Thoracic aorta (tissue), 2 donors: ENCODE results near the gene HIVEP2. TPM values are rescaled to one million over a fixed set of nuclear protein-coding genes. Genes with fewer than 3 reads are reported as not detected.
A peak's percentile ranks its signal among the peaks of the same experiment; 100 is the strongest.

Experiments used
- ATAC-seq: fragments of 150-250 bp; one replicate; pipeline ENCODE4 v1.8.0; 2017; ENCODE audit warnings: low read depth; ENCODE audit not compliant: insufficient number of reproducible peaks, low FRiP score
- DNase-seq: peaks from one replicate; pipeline ENCODE4 v3.0.0-alpha.2; 2020; ENCODE audit warnings: low spot score
- H3K27ac ChIP-seq, 2 donors: fragments of 200-600 bp; sonication (generic); 1 replicate in 1 of 2; 2 replicates in 1 of 2; pipeline ENCODE4 v1.5.1; 2016; ENCODE audit warnings: mild to moderate bottlenecking in 2 of 2, moderate library complexity in 2 of 2
- H3K27me3 ChIP-seq: fragments of 200-600 bp; sonication (generic); replicated peaks from 2 replicates; pipeline ENCODE4 v1.6.0; 2016; ENCODE audit warnings: mild to moderate bottlenecking; ENCODE audit not compliant: insufficient read depth
- H3K36me3 ChIP-seq: fragments of 200-600 bp; sonication (generic); one replicate; pipeline ENCODE4 v1.5.1; 2016
- H3K4me1 ChIP-seq, 2 donors: fragments of 200-600 bp; sonication (generic); 1 replicate in 1 of 2; 2 replicates in 1 of 2; pipeline versions ENCODE4 v1.5.1 to v1.6.0; 2016; ENCODE audit warnings: low read depth in 2 of 2, mild to moderate bottlenecking in 1 of 2; ENCODE audit not compliant: control insufficient read depth in 1 of 2
- H3K4me3 ChIP-seq: fragments of 200-600 bp; sonication (generic); 2 replicates; pipeline ENCODE4 v1.5.1; 2016; ENCODE audit warnings: mild to moderate bottlenecking
- H3K9me3 ChIP-seq: fragments of 200-600 bp; sonication (generic); 2 replicates; pipeline ENCODE4 v1.5.1; 2016
- total RNA-seq, 2 donors: library from RNA; depleted of rRNA; stranded (reverse); fragments of >200 nt; gene quantifications; one replicate each; pipeline versions ENCODE4 v1.1.0 to v1.2.3, GENCODE V29; 2016
- TF ChIP-seq, protein P1 (sequence below): fragments of 200-600 bp; sonication (generic); IDR thresholded peaks from one replicate; pipeline ENCODE4 v1.5.1; 2019; ENCODE audit warnings: antibody characterized with exemption

Gene HIVEP2, protein sequence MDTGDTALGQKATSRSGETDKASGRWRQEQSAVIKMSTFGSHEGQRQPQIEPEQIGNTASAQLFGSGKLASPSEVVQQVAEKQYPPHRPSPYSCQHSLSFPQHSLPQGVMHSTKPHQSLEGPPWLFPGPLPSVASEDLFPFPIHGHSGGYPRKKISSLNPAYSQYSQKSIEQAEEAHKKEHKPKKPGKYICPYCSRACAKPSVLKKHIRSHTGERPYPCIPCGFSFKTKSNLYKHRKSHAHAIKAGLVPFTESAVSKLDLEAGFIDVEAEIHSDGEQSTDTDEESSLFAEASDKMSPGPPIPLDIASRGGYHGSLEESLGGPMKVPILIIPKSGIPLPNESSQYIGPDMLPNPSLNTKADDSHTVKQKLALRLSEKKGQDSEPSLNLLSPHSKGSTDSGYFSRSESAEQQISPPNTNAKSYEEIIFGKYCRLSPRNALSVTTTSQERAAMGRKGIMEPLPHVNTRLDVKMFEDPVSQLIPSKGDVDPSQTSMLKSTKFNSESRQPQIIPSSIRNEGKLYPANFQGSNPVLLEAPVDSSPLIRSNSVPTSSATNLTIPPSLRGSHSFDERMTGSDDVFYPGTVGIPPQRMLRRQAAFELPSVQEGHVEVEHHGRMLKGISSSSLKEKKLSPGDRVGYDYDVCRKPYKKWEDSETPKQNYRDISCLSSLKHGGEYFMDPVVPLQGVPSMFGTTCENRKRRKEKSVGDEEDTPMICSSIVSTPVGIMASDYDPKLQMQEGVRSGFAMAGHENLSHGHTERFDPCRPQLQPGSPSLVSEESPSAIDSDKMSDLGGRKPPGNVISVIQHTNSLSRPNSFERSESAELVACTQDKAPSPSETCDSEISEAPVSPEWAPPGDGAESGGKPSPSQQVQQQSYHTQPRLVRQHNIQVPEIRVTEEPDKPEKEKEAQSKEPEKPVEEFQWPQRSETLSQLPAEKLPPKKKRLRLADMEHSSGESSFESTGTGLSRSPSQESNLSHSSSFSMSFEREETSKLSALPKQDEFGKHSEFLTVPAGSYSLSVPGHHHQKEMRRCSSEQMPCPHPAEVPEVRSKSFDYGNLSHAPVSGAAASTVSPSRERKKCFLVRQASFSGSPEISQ (N-terminal part only)
- 10 to 100 TPM; 32.9 to 51.7 TPM for total RNA-seq

DNA sequence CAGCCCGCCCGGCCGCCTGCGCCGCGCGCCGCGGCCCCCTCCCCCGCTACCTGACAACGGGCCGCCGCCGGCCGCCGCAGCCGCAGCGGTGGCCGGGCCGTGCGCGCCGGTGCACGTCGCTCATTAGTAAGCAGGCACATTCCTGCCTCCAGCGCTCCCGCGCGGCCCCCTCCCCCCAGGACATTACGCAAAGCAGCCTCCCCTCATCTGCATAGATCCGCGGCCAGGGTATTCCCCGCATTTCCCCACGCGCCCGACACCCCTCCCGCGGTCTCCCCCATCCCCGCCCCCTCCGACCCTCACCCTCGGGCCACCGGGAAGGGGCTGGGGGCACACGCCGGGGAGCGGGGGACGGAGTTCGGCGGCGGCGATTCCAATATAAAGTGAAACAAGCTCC is at the start of gene HIVEP2:
TSS of gene HIVEP2 (minus strand) at position 128 of the 397 bp plus-strand sequence. CDS start 170,438 bp downstream, outside the sequence.
- TF ChIP-seq, protein P1, sequence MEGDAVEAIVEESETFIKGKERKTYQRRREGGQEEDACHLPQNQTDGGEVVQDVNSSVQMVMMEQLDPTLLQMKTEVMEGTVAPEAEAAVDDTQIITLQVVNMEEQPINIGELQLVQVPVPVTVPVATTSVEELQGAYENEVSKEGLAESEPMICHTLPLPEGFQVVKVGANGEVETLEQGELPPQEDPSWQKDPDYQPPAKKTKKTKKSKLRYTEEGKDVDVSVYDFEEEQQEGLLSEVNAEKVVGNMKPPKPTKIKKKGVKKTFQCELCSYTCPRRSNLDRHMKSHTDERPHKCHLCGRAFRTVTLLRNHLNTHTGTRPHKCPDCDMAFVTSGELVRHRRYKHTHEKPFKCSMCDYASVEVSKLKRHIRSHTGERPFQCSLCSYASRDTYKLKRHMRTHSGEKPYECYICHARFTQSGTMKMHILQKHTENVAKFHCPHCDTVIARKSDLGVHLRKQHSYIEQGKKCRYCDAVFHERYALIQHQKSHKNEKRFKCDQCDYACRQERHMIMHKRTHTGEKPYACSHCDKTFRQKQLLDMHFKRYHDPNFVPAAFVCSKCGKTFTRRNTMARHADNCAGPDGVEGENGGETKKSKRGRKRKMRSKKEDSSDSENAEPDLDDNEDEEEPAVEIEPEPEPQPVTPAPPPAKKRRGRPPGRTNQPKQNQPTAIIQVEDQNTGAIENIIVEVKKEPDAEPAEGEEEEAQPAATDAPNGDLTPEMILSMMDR, result no peak
- H3K4me3 ChIP-seq, result peak within 1 kb of the TSS; percentile 95
- H3K36me3 ChIP-seq, result no peaks in the 10 kb centered on the region
- no peaks in the 10 kb centered on the region for H3K9me3 ChIP-seq
- DNase-seq (peak; percentile 56), ATAC-seq (peak; percentile 51)
- no peaks in the 10 kb centered on the region for H3K27me3 ChIP-seq
- H3K27ac ChIP-seq, result peak within 1 kb of the TSS; percentile 97 to 99
- peaks cover 12 to 32% of the 10 kb centered on the region in 2 donors for H3K4me1 ChIP-seq

DNA sequence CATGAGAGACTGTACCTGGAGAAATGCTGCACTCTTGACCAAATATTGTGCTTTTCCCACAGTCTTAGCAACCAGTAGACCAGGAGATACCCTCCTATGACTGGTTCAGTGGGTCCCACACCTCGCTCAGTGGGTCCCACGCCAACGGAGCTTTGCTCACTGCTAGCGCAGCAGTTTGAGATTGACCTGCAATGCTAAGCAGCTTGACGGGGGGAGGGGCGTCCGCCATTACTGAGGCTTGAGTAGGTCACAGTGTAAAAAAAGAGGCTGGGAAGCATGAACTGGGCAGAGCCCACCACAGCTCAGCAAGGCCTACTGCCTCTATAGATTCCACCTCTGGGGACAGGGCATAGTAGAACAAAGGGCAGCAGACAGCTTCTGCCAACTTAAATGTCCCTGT is 49.0 kb upstream of the HIVEP2 start:
- Histone ChIP-seq H3K9me3 (no peaks in the 10 kb centered on the region), H3K4me1 (no peaks in the 10 kb centered on the region), H3K27me3 (no peaks in the 10 kb centered on the region), H3K27ac (no peak overlapping the region), H3K4me3 (no peak overlapping the region), H3K36me3 (no peaks in the 10 kb centered on the region)
- TF ChIP-seq, protein P1, result no peak
- ATAC-seq (no peak), DNase-seq (no peak)

DNA sequence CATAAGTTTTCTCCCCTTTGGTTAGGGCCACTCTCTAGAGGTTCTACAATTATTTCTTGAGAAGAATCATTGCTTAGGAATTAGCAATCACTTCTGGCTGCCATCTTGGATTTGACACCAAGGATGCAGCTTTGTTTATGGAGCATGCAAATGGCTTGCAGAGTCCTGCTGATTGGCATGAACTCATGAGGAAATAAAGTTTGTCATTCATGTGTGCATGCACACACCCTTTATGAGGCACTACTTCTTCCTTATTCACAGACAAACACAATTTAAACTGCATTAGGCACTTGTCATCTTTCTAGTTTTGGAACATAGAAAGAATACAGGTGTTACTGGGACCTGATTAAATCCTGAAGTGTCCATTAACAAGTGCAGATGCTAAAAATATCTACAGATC is 42.5 kb upstream of the HIVEP2 start:
- no peak overlapping the region for H3K27ac ChIP-seq
- TF ChIP-seq, protein P1, result no peak

DNA sequence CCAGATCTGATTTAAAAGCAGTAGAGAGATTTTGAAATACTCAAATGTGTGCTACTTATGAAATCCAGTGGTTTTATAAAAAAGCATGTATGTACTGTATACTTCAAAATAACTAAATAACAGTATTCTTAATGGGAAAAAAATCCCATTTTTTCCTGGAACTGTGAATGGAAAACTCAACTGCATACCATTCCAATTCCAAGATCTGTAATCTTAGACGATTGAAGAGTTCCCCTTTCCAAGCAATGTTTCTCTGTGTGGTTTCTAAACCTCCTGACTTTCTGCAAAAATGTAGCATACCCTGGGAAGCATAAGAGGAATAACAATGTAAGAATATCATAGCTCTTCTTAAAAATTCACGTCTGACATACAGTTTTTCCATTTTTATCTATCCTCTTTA is 40.3 kb upstream of the HIVEP2 start:
- Histone ChIP-seq H3K36me3 (no peaks in the 10 kb centered on the region), H3K4me1 (no peaks in the 10 kb centered on the region), H3K27ac (no peak overlapping the region), H3K4me3 (no peak overlapping the region), H3K9me3 (peaks cover 10% of the 10 kb centered on the region), H3K27me3 (no peaks in the 10 kb centered on the region)
- no peak for ATAC-seq
- no peak for DNase-seq
- TF ChIP-seq, protein P1, result no peak

More for the DNA sequence above, 42.5 kb upstream of the HIVEP2 start:
- Histone ChIP-seq H3K4me3 (no peak overlapping the region), H3K4me1 (no peaks in the 10 kb centered on the region), H3K9me3 (no peaks in the 10 kb centered on the region), H3K27me3 (no peaks in the 10 kb centered on the region), H3K36me3 (no peaks in the 10 kb centered on the region)
- ATAC-seq (no peak), DNase-seq (no peak)
